GM23338 (cell line): ENCODE results near the gene DCLK1. TPM values are rescaled to one million over a fixed set of nuclear protein-coding genes. Genes with fewer than 3 reads are reported as not detected.
A peak's percentile ranks its signal among the peaks of the same experiment; 100 is the strongest.

ENCODE experiments used
- ATAC-seq: fragments of 200-7000 bp; cut with Tn5 transposase; 3 replicates; pipeline ENCODE4 v1.9.1; 2020
- DNase-seq: peaks from one replicate; pipeline ENCODE4 v3.0.0-alpha.2; 2015; ENCODE audit warnings: low spot score
- H2AFZ ChIP-seq: fragments of 200-600 bp; sonication (generic); 2 replicates; pipeline ENCODE4 v1.8.0; 2016; ENCODE audit warnings: antibody characterized with exemption, mild to moderate bottlenecking, moderate library complexity
- H3F3A ChIP-seq: fragments of 200-600 bp; sonication (generic); replicated peaks from 2 replicates; pipeline ENCODE4 v1.8.0; 2017; ENCODE audit warnings: antibody characterized with exemption, mixed run types, low read depth
- H3K27ac ChIP-seq: fragments of 200-600 bp; sonication (generic); 2 replicates; pipeline ENCODE4 v1.6.1; 2016; ENCODE audit warnings: low read depth
- H3K27me3 ChIP-seq: fragments of 200-600 bp; sonication (generic); 2 replicates; pipeline ENCODE4 v1.8.0; 2016; ENCODE audit warnings: mild to moderate bottlenecking, mixed run types, moderate library complexity; ENCODE audit not compliant: insufficient read depth
- H3K36me3 ChIP-seq: fragments of 200-600 bp; sonication (generic); 2 replicates; pipeline ENCODE4 v1.8.0; 2016; ENCODE audit warnings: mild to moderate bottlenecking; ENCODE audit not compliant: insufficient read depth
- H3K4me1 ChIP-seq: fragments of 200-600 bp; sonication (generic); 2 replicates; pipeline ENCODE4 v1.8.0; 2016; ENCODE audit warnings: mild to moderate bottlenecking, moderate library complexity; ENCODE audit not compliant: insufficient read depth
- H3K4me2 ChIP-seq: fragments of 200-600 bp; sonication (generic); 2 replicates; pipeline ENCODE4 v1.7.1; 2017; ENCODE audit warnings: mixed run types
- H3K4me3 ChIP-seq: fragments of 200-600 bp; sonication (generic); 2 replicates; pipeline ENCODE4 v1.6.1; 2016; ENCODE audit warnings: mixed run types
- H3K79me2 ChIP-seq: fragments of 200-600 bp; sonication (generic); replicated peaks from 2 replicates; pipeline ENCODE4 v1.8.0; 2017; ENCODE audit warnings: mild to moderate bottlenecking; ENCODE audit not compliant: insufficient read depth
- H3K9me2 ChIP-seq: fragments of 200-600 bp; sonication (generic); 2 replicates; pipeline ENCODE4 v1.8.0; 2017; ENCODE audit not compliant: insufficient read depth
- H4K20me1 ChIP-seq: fragments of 200-600 bp; sonication (generic); replicated peaks from 2 replicates; pipeline ENCODE4 v1.8.0; 2017; ENCODE audit warnings: mild to moderate bottlenecking; ENCODE audit not compliant: insufficient read depth
- H3K27ac Mint-ChIP-seq: 2 replicates; pipeline ENCODE4 v1.8.0; 2020; ENCODE audit warnings: inconsistent platforms, mild to moderate bottlenecking, moderate library complexity, mixed read lengths
- H3K27me3 Mint-ChIP-seq: 3 replicates; pipeline ENCODE4 v1.8.0; 2022; ENCODE audit warnings: low read depth, mild to moderate bottlenecking, moderate library complexity, mixed read lengths, inconsistent platforms; ENCODE audit not compliant: insufficient read depth, poor library complexity
- H3K36me3 Mint-ChIP-seq: 3 replicates; pipeline ENCODE4 v1.8.0; 2021; ENCODE audit warnings: low read depth, mild to moderate bottlenecking, inconsistent platforms, moderate library complexity, mixed read lengths
- H3K4me1 Mint-ChIP-seq: 3 replicates; pipeline ENCODE4 v1.8.0; 2020; ENCODE audit warnings: mild to moderate bottlenecking, inconsistent platforms, mixed read lengths
- H3K4me3 Mint-ChIP-seq: 3 replicates; pipeline ENCODE4 v1.8.0; 2021; ENCODE audit warnings: moderate library complexity, mild to moderate bottlenecking, inconsistent platforms, mixed read lengths
- H3K9me3 Mint-ChIP-seq: 3 replicates; pipeline ENCODE4 v1.8.0; 2020; ENCODE audit warnings: moderate library complexity, mild to moderate bottlenecking, inconsistent platforms, mixed read lengths
- CTCF ChIP-seq, 2 experiments: fragments of 200-600 bp in 1 of 2; sonication (generic) in 1 of 2; conservative IDR thresholded peaks; 2 replicates each; pipeline versions ENCODE4 v1.5.1 to v1.6.1; 2016 to 2017; ENCODE audit warnings: antibody characterized with exemption in 2 of 2, low read depth in 2 of 2, mild to moderate bottlenecking in 2 of 2, moderate library complexity in 1 of 2
- REST ChIP-seq: IDR thresholded peaks from one replicate; pipeline ENCODE4 v1.6.1; 2018; ENCODE audit warnings: antibody characterized with exemption; ENCODE audit not compliant: unreplicated experiment
- STAT1 ChIP-seq: IDR thresholded peaks from one replicate; pipeline ENCODE4 v1.6.1; 2016; ENCODE audit warnings: antibody characterized with exemption; ENCODE audit not compliant: unreplicated experiment
- polyA plus RNA-seq: library from polyadenylated mRNA; unstranded; fragments of >200 nt; fragmentation: Nextera tagmentation; extraction: Ambion mirVana; gene quantifications from 2 replicates; pipeline ENCODE4 v1.2.1, GENCODE V29; 2016
- total RNA-seq: library from RNA; depleted of rRNA; stranded (reverse); fragments of >200 nt; shearing (Covaris generic); gene quantifications from 2 replicates; pipeline ENCODE4 v1.2.3, GENCODE V29; 2014

DCLK1 gene
- total and polyA plus RNA-seq, 2 experiments from 2014 or later: 13.1 to 57.7 TPM

- no peak overlapping the region for H3K4me3 Mint-ChIP-seq
- DNase-seq: no peak
- H3F3A ChIP-seq: no peaks in the 10 kb centered on the region
- no peaks in the 10 kb centered on the region for H3K27me3 ChIP-seq
- H3K4me1 Mint-ChIP-seq: peaks cover 49% of the 10 kb centered on the region
- peak overlapping the region; percentile 35; the same call in 1 of the 2 replicates for H3K27ac ChIP-seq
- no peak overlapping the region for H3K27ac Mint-ChIP-seq
- peaks cover 6% of the 10 kb centered on the region; the same call in 1 of the 2 replicates for H3K9me2 ChIP-seq
- H3K4me2 ChIP-seq: peak overlapping the region; percentile 39
- H3K36me3 Mint-ChIP-seq: no peaks in the 10 kb centered on the region
- H3K9me3 Mint-ChIP-seq: no peaks in the 10 kb centered on the region; the same call in 2 of the 3 replicates
- H3K27me3 Mint-ChIP-seq: peaks cover 5% of the 10 kb centered on the region
- no peaks in the 10 kb centered on the region for H3K36me3 ChIP-seq
- no peaks in the 10 kb centered on the region for H4K20me1 ChIP-seq
- H3K79me2 ChIP-seq: no peaks in the 10 kb centered on the region
- no peak overlapping the region for H3K4me3 ChIP-seq
- H2AFZ ChIP-seq: no peak overlapping the region
- no peak for ATAC-seq
- no peak for TF ChIP-seq REST
- peaks cover 41% of the 10 kb centered on the region for H3K4me1 ChIP-seq
Measured at GRCh38 chr13:35917942-35918645, 213.1 kb downstream of the DCLK1 start.

- no peak for TF ChIP-seq REST
- TF ChIP-seq CTCF (conservative IDR thresholded peaks at IDR 0.05; ENCODE audit: low read depth in 2 of 2): no peak
- no peak for TF ChIP-seq STAT1
- H3K4me3 Mint-ChIP-seq: peak overlapping the region; percentile 25; the same call in 1 of the 3 replicates
- Histone ChIP-seq H3K9me2 (peaks cover 6% of the 10 kb centered on the region; the same call in 1 of the 2 replicates), H2AFZ (no peak overlapping the region), H3F3A (no peaks in the 10 kb centered on the region), H3K4me1 (peaks cover 41% of the 10 kb centered on the region), H3K79me2 (no peaks in the 10 kb centered on the region), H4K20me1 (no peaks in the 10 kb centered on the region), H3K27ac (peak overlapping the region; percentile 35), H3K4me2 (peak overlapping the region; percentile 39), H3K4me3 (no peak overlapping the region), H3K36me3 (no peaks in the 10 kb centered on the region), H3K27me3 (no peaks in the 10 kb centered on the region)
- H3K27me3 Mint-ChIP-seq: peaks cover 9% of the 10 kb centered on the region
- peaks cover 5% of the 10 kb centered on the region for H3K9me3 Mint-ChIP-seq
- H3K4me1 Mint-ChIP-seq: peaks cover 48% of the 10 kb centered on the region
- peak; percentile 55 for DNase-seq
- H3K36me3 Mint-ChIP-seq: peaks cover 3% of the 10 kb centered on the region
- H3K27ac Mint-ChIP-seq: no peak overlapping the region
- ATAC-seq: peak; percentile 73
Measured at GRCh38 chr13:35917252-35917941, 213.8 kb downstream of the DCLK1 start.
